Spleen (tissue), 7 donors: ENCODE data around the gene ZCCHC7.
"Not testable (repeated sequence)": the region's sequence is repeated elsewhere in the genome, so short reads cannot be mapped to it uniquely, and the experiment has no call there.

Experiments
- POLR2AphosphoS5 ChIP-seq, 3 donors: sonication (generic); formaldehyde crosslinking; IDR thresholded peaks; one replicate each; pipeline ENCODE4 v1.5.1; 2017; ENCODE audit warnings: antibody characterized with exemption in 3 of 3
- TF ChIP-seq, protein P1 (sequence below), 11 experiments: fragments of 200-600 bp in 7 of 11; fragments of 450-650 bp in 4 of 11; sonication (generic) in 4 of 11; IDR thresholded peaks in 8 of 11; conservative IDR thresholded peaks in 3 of 11; 1 replicate in 7 of 11; 2 replicates in 4 of 11; pipeline versions ENCODE4 v1.4.0 to v1.8.0; 2016 to 2021; ENCODE audit warnings: antibody characterized with exemption in 11 of 11, inconsistent platforms in 4 of 11, mild to moderate bottlenecking in 1 of 11
- donor health status: DM: no; HTN: no; CAD: no; lungs with moderate emphysema.
- donor health status: DM: no; HTN: no; CAD: no.
- donor health status: DM: no; HTN: no; CAD: no.

DNA sequence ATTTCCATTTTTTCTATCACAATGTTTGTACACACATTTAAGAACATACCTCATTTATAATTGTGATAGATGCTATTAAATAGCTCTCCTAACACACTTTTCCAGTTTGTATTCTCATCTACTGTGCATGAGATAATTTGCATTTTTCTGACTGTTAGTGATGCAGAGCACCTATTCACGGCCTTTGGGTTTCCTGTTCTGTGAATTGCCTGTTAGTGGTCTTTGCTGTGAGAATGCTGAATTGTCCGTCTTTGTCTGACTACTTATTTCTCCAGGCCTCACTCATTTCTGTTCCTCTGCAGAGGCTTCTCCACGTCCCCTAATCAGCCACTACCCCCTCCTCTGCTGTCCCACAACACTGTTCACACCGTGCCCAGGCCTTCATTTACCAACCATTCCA lies 45.6 kb upstream of the ZCCHC7 start:
- TF ChIP-seq, protein P1, sequence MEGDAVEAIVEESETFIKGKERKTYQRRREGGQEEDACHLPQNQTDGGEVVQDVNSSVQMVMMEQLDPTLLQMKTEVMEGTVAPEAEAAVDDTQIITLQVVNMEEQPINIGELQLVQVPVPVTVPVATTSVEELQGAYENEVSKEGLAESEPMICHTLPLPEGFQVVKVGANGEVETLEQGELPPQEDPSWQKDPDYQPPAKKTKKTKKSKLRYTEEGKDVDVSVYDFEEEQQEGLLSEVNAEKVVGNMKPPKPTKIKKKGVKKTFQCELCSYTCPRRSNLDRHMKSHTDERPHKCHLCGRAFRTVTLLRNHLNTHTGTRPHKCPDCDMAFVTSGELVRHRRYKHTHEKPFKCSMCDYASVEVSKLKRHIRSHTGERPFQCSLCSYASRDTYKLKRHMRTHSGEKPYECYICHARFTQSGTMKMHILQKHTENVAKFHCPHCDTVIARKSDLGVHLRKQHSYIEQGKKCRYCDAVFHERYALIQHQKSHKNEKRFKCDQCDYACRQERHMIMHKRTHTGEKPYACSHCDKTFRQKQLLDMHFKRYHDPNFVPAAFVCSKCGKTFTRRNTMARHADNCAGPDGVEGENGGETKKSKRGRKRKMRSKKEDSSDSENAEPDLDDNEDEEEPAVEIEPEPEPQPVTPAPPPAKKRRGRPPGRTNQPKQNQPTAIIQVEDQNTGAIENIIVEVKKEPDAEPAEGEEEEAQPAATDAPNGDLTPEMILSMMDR (IDR thresholded peaks at IDR 0.05 in 8 of 11, conservative IDR thresholded peaks at IDR 0.05 in 3 of 11), result not testable (repeated sequence)
- TF ChIP-seq POLR2AphosphoS5 (IDR thresholded peaks at IDR 0.05), result not testable (repeated sequence)
